Measurements from ENCODE around the gene PGM2L1.
"Not testable (repeated sequence)": the region's sequence is repeated elsewhere in the genome, so short reads cannot be mapped to it uniquely, and the experiment has no call there.

DNA sequence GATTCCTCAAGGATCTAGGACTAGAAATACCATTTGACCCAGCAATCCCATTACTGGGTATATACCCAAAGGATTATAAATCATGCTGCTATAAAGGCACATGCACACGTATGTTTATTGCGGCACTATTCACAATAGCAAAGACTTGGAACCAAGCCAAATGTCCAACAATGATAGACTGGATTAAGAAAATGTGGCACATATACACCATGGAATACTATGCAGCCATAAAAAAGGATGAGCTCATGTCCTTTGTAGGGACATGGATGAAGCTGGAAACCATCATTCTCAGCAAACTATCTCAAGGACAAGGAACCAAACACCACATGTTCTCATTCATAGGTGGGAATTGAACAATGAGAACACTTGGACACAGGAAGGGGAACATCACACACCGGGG, 32.4 kb downstream of the PGM2L1 start:
- TF ChIP-seq, protein P1, sequence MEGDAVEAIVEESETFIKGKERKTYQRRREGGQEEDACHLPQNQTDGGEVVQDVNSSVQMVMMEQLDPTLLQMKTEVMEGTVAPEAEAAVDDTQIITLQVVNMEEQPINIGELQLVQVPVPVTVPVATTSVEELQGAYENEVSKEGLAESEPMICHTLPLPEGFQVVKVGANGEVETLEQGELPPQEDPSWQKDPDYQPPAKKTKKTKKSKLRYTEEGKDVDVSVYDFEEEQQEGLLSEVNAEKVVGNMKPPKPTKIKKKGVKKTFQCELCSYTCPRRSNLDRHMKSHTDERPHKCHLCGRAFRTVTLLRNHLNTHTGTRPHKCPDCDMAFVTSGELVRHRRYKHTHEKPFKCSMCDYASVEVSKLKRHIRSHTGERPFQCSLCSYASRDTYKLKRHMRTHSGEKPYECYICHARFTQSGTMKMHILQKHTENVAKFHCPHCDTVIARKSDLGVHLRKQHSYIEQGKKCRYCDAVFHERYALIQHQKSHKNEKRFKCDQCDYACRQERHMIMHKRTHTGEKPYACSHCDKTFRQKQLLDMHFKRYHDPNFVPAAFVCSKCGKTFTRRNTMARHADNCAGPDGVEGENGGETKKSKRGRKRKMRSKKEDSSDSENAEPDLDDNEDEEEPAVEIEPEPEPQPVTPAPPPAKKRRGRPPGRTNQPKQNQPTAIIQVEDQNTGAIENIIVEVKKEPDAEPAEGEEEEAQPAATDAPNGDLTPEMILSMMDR (conservative IDR thresholded peaks at IDR 0.05): not testable (repeated sequence)
- not testable (repeated sequence) for TF ChIP-seq ZFX (IDR thresholded peaks at IDR 0.05)
